GM18870 (cell line): ENCODE results near the gene CABP2.
"Not testable (repeated sequence)": the region's sequence is repeated elsewhere in the genome, so short reads cannot be mapped to it uniquely, and the experiment has no call there.

Experiments used
- ATAC-seq: cut with Tn5 transposase; IDR thresholded peaks from one replicate; pipeline ENCODE4 v1.9.1; 2021; ENCODE audit warnings: moderate library complexity; ENCODE audit not compliant: unreplicated experiment

Gene CABP2

GRCh38 chr11:67495234-67496005 lies 27.8 kb downstream of the CABP2 start:
- ATAC-seq: no peak

GRCh38 chr11:67494371-67495233 lies 28.6 kb downstream of the CABP2 start:
- ATAC-seq: no peak

GRCh38 chr11:67493548-67494370 lies 29.5 kb downstream of the CABP2 start:
- ATAC-seq: no peak

GRCh38 chr11:67492801-67493547 lies 30.3 kb downstream of the CABP2 start:
- ATAC-seq: no peak

- ATAC-seq: no peak
Observed at GRCh38 chr11:67492069-67492727, 31.0 kb downstream of the CABP2 start.

- ATAC-seq: no peak
Observed at GRCh38 chr11:67491276-67492068, 31.8 kb downstream of the CABP2 start.

- ATAC-seq: no peak
Observed at GRCh38 chr11:67490727-67491065, 32.5 kb downstream of the CABP2 start.

GRCh38 chr11:67489885-67490726 lies 33.1 kb downstream of the CABP2 start:
- no peak for ATAC-seq

GRCh38 chr11:67489203-67489884 lies 33.9 kb downstream of the CABP2 start:
- ATAC-seq: no peak

- ATAC-seq: peak; percentile 28
Observed at GRCh38 chr11:67486481-67487195, 36.6 kb downstream of the CABP2 start.

GRCh38 chr11:67485873-67486361 lies 37.3 kb downstream of the CABP2 start:
- ATAC-seq: not testable (repeated sequence)

GRCh38 chr11:67484847-67485311 lies 38.4 kb downstream of the CABP2 start:
- no peak for ATAC-seq

- no peak for ATAC-seq
Observed at GRCh38 chr11:67483831-67484665, 39.2 kb downstream of the CABP2 start.

- peak; percentile 75 for ATAC-seq
Observed at GRCh38 chr11:67482827-67483798, 40.1 kb downstream of the CABP2 start, which contains the start of gene AIP. AIP (plus strand) TSS chr11:67483026; CDS start chr11:67483159, 133 bp downstream.
